GM12878 (cell line): ENCODE results near the gene ADAM11.
"Not testable (repeated sequence)": the region's sequence is repeated elsewhere in the genome, so short reads cannot be mapped to it uniquely, and the experiment has no call there.

Source experiments
- CEBPB ChIP-seq, 2 experiments: fragments of 150-350 bp in 1 of 2; IDR thresholded peaks; 2 replicates each; pipeline ENCODE4 v1.6.1; 2012 to 2014; ENCODE audit warnings: low read depth in 2 of 2, low read length in 2 of 2, borderline replicate concordance in 1 of 2, inconsistent platforms in 1 of 2
- CTCF ChIP-seq, 3 experiments: IDR thresholded peaks in 2 of 3; conservative IDR thresholded peaks in 1 of 3; 2 replicates each; pipeline ENCODE4 v1.5.1; 2011; ENCODE audit warnings: low read depth in 3 of 3, low read length in 3 of 3, mild to moderate bottlenecking in 3 of 3, control low read depth in 2 of 3, moderate library complexity in 2 of 3, inconsistent platforms in 1 of 3, mixed read lengths in 1 of 3; ENCODE audit not compliant: control insufficient read depth in 2 of 3, insufficient read depth in 1 of 3; ENCODE audit errors: extremely low read depth in 1 of 3
- E2F8 ChIP-seq: fragments of 450-650 bp; IDR thresholded peaks from 2 replicates; pipeline ENCODE4 v1.6.1; 2018; ENCODE audit warnings: mild to moderate bottlenecking, low read depth, moderate library complexity; ENCODE audit not compliant: partially characterized antibody
- EP300 ChIP-seq, 2 experiments: fragments of 150-350 bp in 1 of 2; IDR thresholded peaks; 2 replicates each; pipeline ENCODE4 v1.6.1; 2011 to 2012; ENCODE audit warnings: low read depth in 2 of 2, low read length in 2 of 2, borderline replicate concordance in 1 of 2, improper control_type of control experiment in 1 of 2, inconsistent platforms in 1 of 2; ENCODE audit not compliant: control insufficient read depth in 1 of 2
- FOXM1 ChIP-seq: IDR thresholded peaks from 2 replicates; pipeline ENCODE4 v1.6.1; 2012; ENCODE audit warnings: low read depth, mild to moderate bottlenecking, inconsistent platforms, low read length, moderate library complexity
- ZBTB33 ChIP-seq: fragments of 450-650 bp; IDR thresholded peaks from 2 replicates; pipeline ENCODE4 v1.6.1; 2017; ENCODE audit warnings: mild to moderate bottlenecking
- ZNF274 ChIP-seq: IDR thresholded peaks from one replicate; pipeline ENCODE4 v1.8.0; 2011; ENCODE audit not compliant: insufficient read length, insufficient read depth

- not testable (repeated sequence) for TF ChIP-seq CTCF (IDR thresholded peaks at IDR 0.05 in 2 of 3, conservative IDR thresholded peaks at IDR 0.05 in 1 of 3; ENCODE audit: control insufficient read depth in 2 of 3, extremely low read depth in 1 of 3, insufficient read depth in 1 of 3, low read depth in 3 of 3, low read length in 3 of 3); EP300 (IDR thresholded peaks at IDR 0.05; ENCODE audit: borderline replicate concordance in 1 of 2, control insufficient read depth in 1 of 2, low read depth in 2 of 2, low read length in 2 of 2); ZNF274; ZBTB33; FOXM1; CEBPB (IDR thresholded peaks at IDR 0.05; ENCODE audit: borderline replicate concordance in 1 of 2, low read depth in 2 of 2, low read length in 2 of 2); E2F8
These were observed 32.7 kb upstream of the ADAM11 start for GRCh38 chr17:44726121-44726520.
